PC-3 (cell line): ENCODE results near the gene NCOA1. TPM values are rescaled to one million over a fixed set of nuclear protein-coding genes. Genes with fewer than 3 reads are reported as not detected.

Source experiments
- ATAC-seq: fragments of 200-7000 bp; cut with Tn5 transposase; 2 replicates; pipeline ENCODE4 v1.9.1; 2020; ENCODE audit warnings: mild to moderate bottlenecking, moderate library complexity
- BruUV-seq: library from RNA; stranded (reverse); fragments of 400-500 nt; replicated peaks from 2 replicates; lab custom pipeline; 2021; lab: Mats Ljungman, UMichigan
- CTCF ChIA-PET: fragments of 300-600 bp; sonication (Branson Sonifier 250); formaldehyde crosslinking; loops from one replicate; lab custom pipeline; 2022; ENCODE audit warnings: antibody characterized with exemption; lab: Charles Lee
- POLR2A ChIA-PET: fragments of 300-600 bp; sonication (Branson Sonifier 250); formaldehyde crosslinking; loops from one replicate; lab custom pipeline; 2022; ENCODE audit warnings: antibody characterized with exemption; ENCODE audit not compliant: unreplicated experiment; lab: Charles Lee
- DNase-seq: peaks from one replicate; pipeline ENCODE4 v3.0.0-alpha.2; 2015
- H2AFZ ChIP-seq: fragments of 300-600 bp; sonication (generic); 2 replicates; pipeline ENCODE4 v1.6.0; 2016; ENCODE audit warnings: antibody characterized with exemption, low read length
- H3F3A ChIP-seq: fragments of 300-600 bp; sonication (generic); one replicate; pipeline ENCODE4 v1.6.0; 2017; ENCODE audit warnings: antibody characterized with exemption, low read length, control low read depth, mild to moderate bottlenecking; ENCODE audit not compliant: unreplicated experiment
- H3K27ac ChIP-seq: fragments of 300-600 bp; sonication (generic); 2 replicates; pipeline ENCODE4 v1.5.1; 2016; ENCODE audit warnings: mild to moderate bottlenecking, low read length
- H3K27me3 ChIP-seq: fragments of 300-600 bp; sonication (generic); 2 replicates; pipeline ENCODE4 v1.6.1; 2016; ENCODE audit warnings: low read length, mixed read lengths
- H3K36me3 ChIP-seq: fragments of 300-600 bp; sonication (generic); 2 replicates; pipeline ENCODE4 v1.6.1; 2016; ENCODE audit warnings: low read depth, mixed run types, low read length, mixed read lengths
- H3K4me1 ChIP-seq: fragments of 300-600 bp; sonication (generic); 2 replicates; pipeline ENCODE4 v1.5.1; 2016; ENCODE audit warnings: low read length; ENCODE audit not compliant: insufficient read depth
- H3K4me2 ChIP-seq: fragments of 300-600 bp; sonication (generic); 2 replicates; pipeline ENCODE4 v1.6.0; 2016; ENCODE audit warnings: low read length
- H3K4me3 ChIP-seq: fragments of 300-600 bp; sonication (generic); 2 replicates; pipeline ENCODE4 v1.5.1; 2016; ENCODE audit warnings: mild to moderate bottlenecking, low read length, mixed read lengths
- H3K79me2 ChIP-seq: fragments of 300-600 bp; sonication (generic); 2 replicates; pipeline ENCODE4 v1.6.1; 2017; ENCODE audit warnings: low read length, mixed read lengths
- H3K9ac ChIP-seq: fragments of 300-600 bp; sonication (generic); 2 replicates; pipeline ENCODE4 v1.6.0; 2016; ENCODE audit warnings: mild to moderate bottlenecking, low read length
- H3K9me2 ChIP-seq: fragments of 300-600 bp; sonication (generic); replicated peaks from 2 replicates; pipeline ENCODE4 v1.6.1; 2016; ENCODE audit warnings: mixed run types, low read length, mixed read lengths
- H3K9me3 ChIP-seq: fragments of 300-600 bp; sonication (generic); 2 replicates; pipeline ENCODE4 v1.6.1; 2016; ENCODE audit warnings: low read length, mixed read lengths
- H4K20me1 ChIP-seq: fragments of 300-600 bp; sonication (generic); 2 replicates; pipeline ENCODE4 v1.6.1; 2016; ENCODE audit warnings: low read length, mixed read lengths
- CTCF ChIP-seq: fragments of 300-600 bp; sonication (generic); conservative IDR thresholded peaks from 2 replicates; pipeline ENCODE4 v1.5.1; 2017; ENCODE audit warnings: antibody characterized with exemption, low read depth, mild to moderate bottlenecking, low read length
- EZH2 ChIP-seq: fragments of 300-600 bp; sonication (generic); IDR thresholded peaks from one replicate; pipeline ENCODE4 v1.6.1; 2017; ENCODE audit warnings: antibody characterized with exemption, mild to moderate bottlenecking, low read length; ENCODE audit not compliant: unreplicated experiment
- EZH2phosphoT487 ChIP-seq: fragments of 300-600 bp; sonication (generic); IDR thresholded peaks from 2 replicates; pipeline ENCODE4 v1.6.1; 2018; ENCODE audit warnings: mild to moderate bottlenecking, antibody characterized with exemption, low read length, borderline replicate concordance
- intact Hi-C: fragments of 100-400 bp; cut with micrococcal nuclease; formaldehyde crosslinking; loops from 2 replicates; pipeline ENCODE4 v1.9.0; 2023
- total RNA-seq: library from RNA; depleted of rRNA; stranded (reverse); fragments of >200 nt; gene quantifications from 2 replicates; pipeline ENCODE4 v1.2.3, GENCODE V29; 2014

The NCOA1 gene
- total RNA-seq, 1 experiment from 2014 or later = 7.5 TPM

- no peak for DNase-seq
- H3K9me3 ChIP-seq = no peaks in the 10 kb centered on the region
- intact Hi-C loops = no loop called here
- no peaks in the 10 kb centered on the region for H3K27me3 ChIP-seq
- TF ChIP-seq EZH2phosphoT487 (no peak), CTCF (no peak), EZH2 (no peak)
- no peaks in the 10 kb centered on the region for H3F3A ChIP-seq
- ChIA-PET POLR2A (no interaction called here), CTCF (no interaction called here)
- H3K36me3 ChIP-seq = no peaks in the 10 kb centered on the region
- no TSS peak for BruUV-seq
- H4K20me1 ChIP-seq = no peaks in the 10 kb centered on the region
- H3K79me2 ChIP-seq = peaks cover 5% of the 10 kb centered on the region; the same call in 1 of the 2 replicates
- H3K9ac ChIP-seq = no peak overlapping the region
- no peak overlapping the region for H2AFZ ChIP-seq
- no peaks in the 10 kb centered on the region for H3K9me2 ChIP-seq
- peaks cover 10% of the 10 kb centered on the region for H3K4me1 ChIP-seq
- no peak for ATAC-seq
- no peak overlapping the region for H3K4me2 ChIP-seq
- H3K4me3 ChIP-seq = no peak overlapping the region
- H3K27ac ChIP-seq = no peak overlapping the region
Measured at GRCh38 chr2:24513281-24514071, 22.4 kb downstream of the NCOA1 start.

- H3K36me3 ChIP-seq = no peaks in the 10 kb centered on the region
- H3F3A ChIP-seq = no peaks in the 10 kb centered on the region
- H3K4me2 ChIP-seq = no peak overlapping the region
- peaks cover 10% of the 10 kb centered on the region for H3K4me1 ChIP-seq
- no peak overlapping the region for H3K9ac ChIP-seq
- H3K4me3 ChIP-seq = no peak overlapping the region
- DNase-seq = no peak
- CTCF ChIA-PET = interaction anchor here (0.8 kb wide), 1 partner anchor 431 kb away, joined by 4 read pairs; no protein-coding TSS in a partner anchor
- no peak overlapping the region for H2AFZ ChIP-seq
- H3K27me3 ChIP-seq = no peaks in the 10 kb centered on the region
- no peaks in the 10 kb centered on the region for H3K9me3 ChIP-seq
- no peak overlapping the region for H3K27ac ChIP-seq
- peaks cover 5% of the 10 kb centered on the region; the same call in 1 of the 2 replicates for H3K79me2 ChIP-seq
- BruUV-seq = no TSS peak
- no peak for TF ChIP-seq EZH2phosphoT487
- no peak for TF ChIP-seq EZH2
- TF ChIP-seq CTCF = no peak
- no peak for ATAC-seq
- POLR2A ChIA-PET = no interaction called here
- H4K20me1 ChIP-seq = no peaks in the 10 kb centered on the region
- no peaks in the 10 kb centered on the region for H3K9me2 ChIP-seq
- intact Hi-C loops = no loop called here
Measured at GRCh38 chr2:24514820-24515219, 23.8 kb downstream of the NCOA1 start.

- Histone ChIP-seq H3K9me3 (no peaks in the 10 kb centered on the region), H3K4me1 (peaks cover 10% of the 10 kb centered on the region), H4K20me1 (no peaks in the 10 kb centered on the region), H3K27me3 (no peaks in the 10 kb centered on the region), H3K36me3 (no peaks in the 10 kb centered on the region), H3K4me3 (no peak overlapping the region), H2AFZ (no peak overlapping the region), H3K4me2 (peak overlapping the region; percentile 34), H3K27ac (no peak overlapping the region), H3K9ac (no peak overlapping the region), H3F3A (no peaks in the 10 kb centered on the region), H3K9me2 (no peaks in the 10 kb centered on the region), H3K79me2 (peaks cover 5% of the 10 kb centered on the region; the same call in 1 of the 2 replicates)
- peak; percentile 67 for DNase-seq
- peak; percentile 87 for ATAC-seq
- BruUV-seq = no TSS peak
- POLR2A ChIA-PET = no interaction called here
- CTCF ChIA-PET = no interaction called here
- no peak for TF ChIP-seq EZH2phosphoT487
- intact Hi-C loops = no loop called here
Measured at GRCh38 chr2:24515335-24515734, 24.3 kb downstream of the NCOA1 start.
